IMR-90 (cell line): ENCODE measurements around the gene PITX1. TPM values are rescaled to one million over a fixed set of nuclear protein-coding genes. Genes with fewer than 3 reads are reported as not detected.

Experiments used
- ATAC-seq: fragments of 200-7000 bp; cut with Tn5 transposase; 2 replicates; pipeline ENCODE4 v1.9.1; 2020; ENCODE audit warnings: low read depth, mild to moderate bottlenecking, moderate library complexity
- Bru-seq: library from RNA; stranded (reverse); fragments of 400-500 nt; gene quantifications from one replicate; lab custom pipeline; 2021; lab: Mats Ljungman, UMichigan
- BruChase-seq, 2 experiments: library from RNA; stranded (reverse); fragments of 400-500 nt; gene quantifications; one replicate each; lab custom pipeline; 2021; lab: Mats Ljungman, UMichigan
- BruUV-seq: library from RNA; stranded (reverse); fragments of 400-500 nt; replicated peaks from 2 replicates; lab custom pipeline; 2021; lab: Mats Ljungman, UMichigan
- CTCF ChIA-PET: fragments of 300-600 bp; formaldehyde crosslinking; extraction: SDS; loops from one replicate; lab custom pipeline; 2021; ENCODE audit warnings: antibody characterized with exemption; lab: Yijun Ruan, JAX
- POLR2A ChIA-PET: fragments of 300-600 bp; sonication (Branson Sonifier 250); formaldehyde crosslinking; loops from one replicate; lab custom pipeline; 2022; ENCODE audit warnings: antibody characterized with exemption; ENCODE audit not compliant: unreplicated experiment; lab: Charles Lee
- DNase-seq: peaks from one replicate; pipeline ENCODE4 v3.0.0; 2013
- H2AFZ ChIP-seq: replicated peaks from 2 replicates; pipeline ENCODE3; 2013; ENCODE audit warnings: low read length, mild to moderate bottlenecking; ENCODE audit not compliant: poor library complexity
- H2AK5ac ChIP-seq: 2 replicates; pipeline ENCODE4 v1.6.1; 2013; ENCODE audit warnings: low read depth, low read length, inconsistent platforms
- H2AK9ac ChIP-seq: replicated peaks from 2 replicates; pipeline ENCODE3; 2013; ENCODE audit warnings: mild to moderate bottlenecking, low read depth, low read length, moderate library complexity; ENCODE audit not compliant: poor library complexity
- H2BK120ac ChIP-seq: 2 replicates; pipeline ENCODE4 v1.6.1; 2013; ENCODE audit warnings: low read depth, low read length, inconsistent platforms
- H2BK15ac ChIP-seq: 3 replicates; pipeline ENCODE4 v1.6.1; 2013; ENCODE audit warnings: low read depth, low read length, inconsistent platforms
- H2BK20ac ChIP-seq: 2 replicates; pipeline ENCODE4 v1.6.1; 2013; ENCODE audit warnings: low read depth, mild to moderate bottlenecking, inconsistent platforms, low read length, moderate library complexity
- H2BK5ac ChIP-seq: 2 replicates; pipeline ENCODE4 v1.6.1; 2013; ENCODE audit warnings: mild to moderate bottlenecking, low read depth, low read length, inconsistent platforms; ENCODE audit not compliant: poor library complexity, severe bottlenecking
- H3K14ac ChIP-seq: replicated peaks from 2 replicates; pipeline ENCODE4 v1.6.1; 2013; ENCODE audit warnings: low read depth, low read length, inconsistent platforms
- H3K18ac ChIP-seq: 2 replicates; pipeline ENCODE4 v1.6.1; 2013; ENCODE audit warnings: low read depth, low read length, control low read depth
- H3K23ac ChIP-seq: 2 replicates; pipeline ENCODE4 v1.6.1; 2013; ENCODE audit warnings: low read depth, low read length, inconsistent platforms
- H3K27ac ChIP-seq: 2 replicates; pipeline ENCODE4 v1.5.1; 2013; ENCODE audit warnings: mild to moderate bottlenecking, control low read depth, low read length; ENCODE audit not compliant: insufficient read depth
- H3K27me3 ChIP-seq: 2 replicates; pipeline ENCODE4 v1.6.1; 2013; ENCODE audit warnings: low read length; ENCODE audit not compliant: control insufficient read depth, insufficient read depth
- H3K36me3 ChIP-seq: 2 replicates; pipeline ENCODE4 v1.6.1; 2013; ENCODE audit warnings: low read length, mixed read lengths; ENCODE audit not compliant: control insufficient read depth, insufficient read depth
- H3K4ac ChIP-seq: 2 replicates; pipeline ENCODE4 v1.6.1; 2013; ENCODE audit warnings: low read depth, low read length, inconsistent platforms
- H3K4me1 ChIP-seq: 2 replicates; pipeline ENCODE4 v1.6.1; 2013; ENCODE audit warnings: low read length, mixed read lengths; ENCODE audit not compliant: control insufficient read depth, insufficient read depth
- H3K4me2 ChIP-seq: 2 replicates; pipeline ENCODE4 v1.6.1; 2013; ENCODE audit warnings: low read depth, mild to moderate bottlenecking, control low read depth, low read length, moderate library complexity
- H3K4me3 ChIP-seq: 2 replicates; pipeline ENCODE4 v1.5.1; 2013; ENCODE audit warnings: low read depth, mild to moderate bottlenecking, control low read depth, low read length, moderate library complexity; ENCODE audit not compliant: insufficient read depth
- H3K56ac ChIP-seq: 2 replicates; pipeline ENCODE4 v1.6.1; 2013; ENCODE audit warnings: low read length, inconsistent platforms; ENCODE audit not compliant: insufficient read depth; ENCODE audit errors: extremely low read depth
- H3K79me1 ChIP-seq, 2 experiments: 2 replicates each; pipeline ENCODE4 v1.6.1; 2013; ENCODE audit warnings: low read length in 2 of 2, inconsistent platforms in 1 of 2, low read depth in 1 of 2
- H3K9ac ChIP-seq: 2 replicates; pipeline ENCODE4 v1.6.1; 2013; ENCODE audit warnings: low read depth, low read length, control low read depth
- H3K9me1 ChIP-seq: 2 replicates; pipeline ENCODE4 v1.6.1; 2013; ENCODE audit warnings: low read length, inconsistent platforms; ENCODE audit not compliant: insufficient read depth
- H3K9me3 ChIP-seq: 2 replicates; pipeline ENCODE4 v1.6.1; 2013; ENCODE audit warnings: low read length; ENCODE audit not compliant: control insufficient read depth, insufficient read depth
- H4K20me1 ChIP-seq: 2 replicates; pipeline ENCODE4 v1.6.1; 2013; ENCODE audit warnings: low read length, inconsistent platforms; ENCODE audit not compliant: insufficient read depth
- H4K5ac ChIP-seq: 2 replicates; pipeline ENCODE4 v1.6.1; 2013; ENCODE audit warnings: mild to moderate bottlenecking, low read depth, low read length, control low read depth
- H4K8ac ChIP-seq, 2 experiments: 2 replicates each; pipeline ENCODE4 v1.6.1; 2013; ENCODE audit warnings: low read depth in 2 of 2, low read length in 2 of 2, control low read depth in 1 of 2, inconsistent platforms in 1 of 2
- H4K91ac ChIP-seq: 2 replicates; pipeline ENCODE4 v1.6.1; 2013; ENCODE audit warnings: low read depth, low read length, inconsistent platforms; ENCODE audit not compliant: insufficient read depth
- MXI1 ChIP-seq: IDR thresholded peaks from 2 replicates; pipeline ENCODE4 v1.6.1; 2012; ENCODE audit warnings: low read depth, mild to moderate bottlenecking, low read length, moderate library complexity, borderline replicate concordance
- NFE2L2 ChIP-seq: fragments of 150-350 bp; IDR thresholded peaks from 2 replicates; pipeline ENCODE4 v1.6.1; 2016; ENCODE audit warnings: low read depth, mild to moderate bottlenecking, low read length
- RAD21 ChIP-seq: IDR thresholded peaks from 2 replicates; pipeline ENCODE4 v1.6.1; 2012; ENCODE audit warnings: low read length, improper control_type of control experiment
- RFX5 ChIP-seq: IDR thresholded peaks from 2 replicates; pipeline ENCODE4 v1.8.0; 2012; ENCODE audit warnings: low read depth, mild to moderate bottlenecking, low read length, moderate library complexity
- WGBS, 2 experiments: methylation state at CpG; one replicate each; pipeline versions ENCODE4 v1.1.5 to v1.1.7; 2013; ENCODE audit warnings: missing lambda C conversion rate in 2 of 2; ENCODE audit not compliant: insufficient read length in 1 of 2; ENCODE audit errors: extremely low coverage in 2 of 2; 5-methylcytosine and 5-hydroxymethylcytosine counted together
- dilution Hi-C: fragments of 300-500 bp; cut with HindIII; formaldehyde crosslinking; loops from one replicate; pipeline ENCODE4 v1.14.3; 2018; ENCODE audit warnings: low sequenced_read_pairs; ENCODE audit not compliant: unreplicated experiment
- in situ Hi-C: fragments of 300-500 bp; cut with MboI; formaldehyde crosslinking; loops from 3 replicates; pipeline ENCODE4 v1.14.3; 2019; ENCODE audit warnings: low sequenced_read_pairs, inconsistent platforms, mixed read lengths
- intact Hi-C: fragments of 100-400 bp; cut with micrococcal nuclease; formaldehyde crosslinking; loops from 2 replicates; pipeline ENCODE4 v1.10.0; 2022
- long read RNA-seq: library from polyadenylated mRNA; unstranded; transcript quantifications from one replicate; pipeline ENCODE4 v2.0.0, GENCODE V29; 2021; ENCODE audit not compliant: unreplicated experiment
- polyA plus RNA-seq, 3 experiments: library from polyadenylated mRNA; depleted of rRNA; stranded (reverse); fragments of >200 nt; gene quantifications; 2 replicates each; pipeline ENCODE4 v1.2.3, GENCODE V29; 2012; ENCODE audit warnings: low replicate concordance in 1 of 3
- total RNA-seq: library from RNA; depleted of rRNA; stranded (reverse); fragments of >200 nt; gene quantifications from 2 replicates; pipeline ENCODE4 v1.2.3, GENCODE V29; 2012; rRNA removed
- TF ChIP-seq, protein P1 (sequence below): fragments of 150-350 bp; IDR thresholded peaks from 2 replicates; pipeline ENCODE4 v1.6.1; 2016; ENCODE audit warnings: low read depth, mild to moderate bottlenecking, low read length, moderate library complexity, borderline replicate concordance
- TF ChIP-seq, protein P2 (sequence below): fragments of 150-350 bp; IDR thresholded peaks from 2 replicates; pipeline ENCODE4 v1.6.1; 2017; ENCODE audit warnings: mild to moderate bottlenecking, antibody characterized with exemption, low read length, low read depth

The PITX1 gene
- total RNA-seq (10.3 and 10.4 TPM in 2 replicates), polyA plus RNA-seq (2012; rRNA removed) (29.8 and 41.9 TPM in 2 replicates), Bru-seq, nascent RNA (percentile 77 among the genes with signal in this experiment), BruChase-seq, experiment 1, labeled RNA remaining after a 6-hour chase (percentile 71 among the genes with signal in this experiment), BruChase-seq, experiment 2, labeled RNA remaining after a 2-hour chase (percentile 81 among the genes with signal in this experiment)
- polyA plus RNA-seq (2012; cell fraction: cytosol; rRNA removed) = 29.9 and 83.6 TPM in 2 replicates
- polyA plus RNA-seq (2012; cell fraction: nucleus; rRNA removed; ENCODE audit: low replicate concordance) = 40.5 and 74.0 TPM in 2 replicates
- long read RNA-seq, transcript PITX1-204 (2 exons, 770 nt) = minor isoform, 11 of 276 reads
- long read RNA-seq, transcript PITX1-201 (3 exons, 2,406 nt) = major isoform, 237 of 276 reads
- long read RNA-seq, partial matches to known transcripts = 0 of 276 reads
- long read RNA-seq, other reads (novel, unspliced or antisense) = 28 of 276 reads

DNA sequence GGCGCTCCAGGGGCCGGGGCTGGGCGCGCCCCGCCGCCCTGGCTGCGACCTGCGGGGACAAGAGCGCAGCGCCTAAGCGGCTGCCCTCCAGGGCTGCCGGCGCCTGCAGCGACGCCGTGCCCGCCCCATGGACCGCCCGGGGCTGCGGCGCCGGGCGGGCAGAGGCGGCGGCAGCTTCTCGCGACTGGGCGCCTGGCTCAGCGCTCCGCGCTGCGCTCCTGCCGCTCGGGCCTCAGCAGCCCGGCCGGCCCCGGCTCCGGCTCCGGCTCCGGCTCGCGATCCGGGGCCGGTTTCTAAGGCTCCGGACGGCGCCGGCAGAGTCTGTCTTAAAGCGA, at the start of gene PITX1:
PITX1 (minus strand) TSS at position 328 of the 335 bp plus-strand sequence. CDS start 347 bp downstream, outside the sequence.
- no peak for ATAC-seq
- H3K4ac ChIP-seq = peak within 1 kb of the TSS; percentile 85
- H4K8ac ChIP-seq = peak within 1 kb of the TSS; percentile 55 to 87
- peak within 1 kb of the TSS; percentile 65 for H2BK5ac ChIP-seq
- H3K4me2 ChIP-seq = peak within 1 kb of the TSS; percentile 91
- H3K27ac ChIP-seq = peak within 1 kb of the TSS; percentile 92
- peak within 1 kb of the TSS; percentile 95 for H2AK9ac ChIP-seq
- no peak for TF ChIP-seq NFE2L2
- TF ChIP-seq, protein P1, sequence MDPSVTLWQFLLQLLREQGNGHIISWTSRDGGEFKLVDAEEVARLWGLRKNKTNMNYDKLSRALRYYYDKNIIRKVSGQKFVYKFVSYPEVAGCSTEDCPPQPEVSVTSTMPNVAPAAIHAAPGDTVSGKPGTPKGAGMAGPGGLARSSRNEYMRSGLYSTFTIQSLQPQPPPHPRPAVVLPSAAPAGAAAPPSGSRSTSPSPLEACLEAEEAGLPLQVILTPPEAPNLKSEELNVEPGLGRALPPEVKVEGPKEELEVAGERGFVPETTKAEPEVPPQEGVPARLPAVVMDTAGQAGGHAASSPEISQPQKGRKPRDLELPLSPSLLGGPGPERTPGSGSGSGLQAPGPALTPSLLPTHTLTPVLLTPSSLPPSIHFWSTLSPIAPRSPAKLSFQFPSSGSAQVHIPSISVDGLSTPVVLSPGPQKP = no peak
- TF ChIP-seq, protein P2, sequence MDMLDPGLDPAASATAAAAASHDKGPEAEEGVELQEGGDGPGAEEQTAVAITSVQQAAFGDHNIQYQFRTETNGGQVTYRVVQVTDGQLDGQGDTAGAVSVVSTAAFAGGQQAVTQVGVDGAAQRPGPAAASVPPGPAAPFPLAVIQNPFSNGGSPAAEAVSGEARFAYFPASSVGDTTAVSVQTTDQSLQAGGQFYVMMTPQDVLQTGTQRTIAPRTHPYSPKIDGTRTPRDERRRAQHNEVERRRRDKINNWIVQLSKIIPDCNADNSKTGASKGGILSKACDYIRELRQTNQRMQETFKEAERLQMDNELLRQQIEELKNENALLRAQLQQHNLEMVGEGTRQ = no peak
- no peak for TF ChIP-seq RFX5
- no peak for TF ChIP-seq RAD21
- no peak for TF ChIP-seq MXI1
- ChIA-PET POLR2A (interaction anchor here (1.7 kb wide), 1 partner anchor 106 kb away, joined by 4 read pairs; no protein-coding TSS in a partner anchor), CTCF (interaction anchor here (1.1 kb wide), 1 partner anchor 157 kb away, joined by 4 read pairs; no protein-coding TSS in a partner anchor)
- peak within 1 kb of the TSS; percentile 93 for H2AFZ ChIP-seq
- peak within 1 kb of the TSS; percentile 91 for H2BK120ac ChIP-seq
- peak within 1 kb of the TSS; percentile 91 for H4K5ac ChIP-seq
- peak within 1 kb of the TSS; percentile 93 for H3K18ac ChIP-seq
- DNase-seq = no peak
- in situ Hi-C loops (no loop called here), dilution Hi-C loops (no loop called here), intact Hi-C loops (loop anchor here (1.0 to 5.0 kb wide), 5 partner anchors 105 to 298 kb away; no protein-coding TSS in a partner anchor)
- H3K56ac ChIP-seq = peak within 1 kb of the TSS; percentile 57
- H2BK20ac ChIP-seq = peak within 1 kb of the TSS; percentile 59
- peak within 1 kb of the TSS; percentile 90 for H3K14ac ChIP-seq
- H2BK15ac ChIP-seq = peak within 1 kb of the TSS; percentile 33; the same call in 1 of the 3 replicates
- peak within 1 kb of the TSS; percentile 80 for H3K23ac ChIP-seq
- peaks cover 3 to 29% of the 10 kb centered on the region in 2 experiments; a peak in 3 of 4 replicates for H3K79me1 ChIP-seq
- no TSS peak for BruUV-seq
- WGBS, 2 experiments = 1% methylated on average over 29 of the region's 49 CpGs; no CpG with 5 or more reads in 1 of the 2 experiments
- H3K36me3 ChIP-seq = peaks cover 23% of the 10 kb centered on the region
- peaks cover 21% of the 10 kb centered on the region for H3K27me3 ChIP-seq
- H2AK5ac ChIP-seq = peak within 1 kb of the TSS; percentile 81
- peaks cover 22% of the 10 kb centered on the region for H4K20me1 ChIP-seq
- H3K4me1 ChIP-seq = peaks cover 19% of the 10 kb centered on the region; the same call in 1 of the 2 replicates
- 0 out of 2 replicates have a peak, but pooled peaks cover 6% of the 10 kb centered on the region for H3K9me1 ChIP-seq
- H4K91ac ChIP-seq = peak within 1 kb of the TSS; percentile 91
- H3K9ac ChIP-seq = peak within 1 kb of the TSS; percentile 95
- peaks cover 10% of the 10 kb centered on the region for H3K9me3 ChIP-seq
- peak within 1 kb of the TSS; percentile 60 for H3K4me3 ChIP-seq
